Activated naive CD4-positive, alpha-beta T cell treated with anti-CD3 and anti-CD28 coated beads, Interleukin-2, amount 50 U/mL, for 24 hours (primary cell): ENCODE measurements around the gene PTPN11.

ENCODE experiments used
- H3K27ac Mint-ChIP-seq: one replicate; pipeline ENCODE4 v1.8.0; 2021; ENCODE audit warnings: mild to moderate bottlenecking, mixed read lengths
- H3K27me3 Mint-ChIP-seq: one replicate; pipeline ENCODE4 v1.8.0; 2021; ENCODE audit warnings: mixed read lengths
- H3K36me3 Mint-ChIP-seq: one replicate; pipeline ENCODE4 v1.8.0; 2021; ENCODE audit warnings: mixed read lengths
- H3K4me1 Mint-ChIP-seq: one replicate; pipeline ENCODE4 v1.8.0; 2021; ENCODE audit warnings: mixed read lengths
- H3K4me3 Mint-ChIP-seq: one replicate; pipeline ENCODE4 v1.8.0; 2021; ENCODE audit warnings: mild to moderate bottlenecking, mixed read lengths
- H3K9me3 Mint-ChIP-seq: one replicate; pipeline ENCODE4 v1.8.0; 2021; ENCODE audit warnings: mixed read lengths

The PTPN11 gene

GRCh38 chr12:112458751-112459150, 40.0 kb downstream of the PTPN11 start:
- no peaks in the 10 kb centered on the region for H3K9me3 Mint-ChIP-seq
- H3K27ac Mint-ChIP-seq, result no peak overlapping the region
- no peaks in the 10 kb centered on the region for H3K4me1 Mint-ChIP-seq
- H3K27me3 Mint-ChIP-seq, result no peaks in the 10 kb centered on the region
- H3K36me3 Mint-ChIP-seq, result peaks cover 27% of the 10 kb centered on the region
- H3K4me3 Mint-ChIP-seq, result no peak overlapping the region

DNA sequence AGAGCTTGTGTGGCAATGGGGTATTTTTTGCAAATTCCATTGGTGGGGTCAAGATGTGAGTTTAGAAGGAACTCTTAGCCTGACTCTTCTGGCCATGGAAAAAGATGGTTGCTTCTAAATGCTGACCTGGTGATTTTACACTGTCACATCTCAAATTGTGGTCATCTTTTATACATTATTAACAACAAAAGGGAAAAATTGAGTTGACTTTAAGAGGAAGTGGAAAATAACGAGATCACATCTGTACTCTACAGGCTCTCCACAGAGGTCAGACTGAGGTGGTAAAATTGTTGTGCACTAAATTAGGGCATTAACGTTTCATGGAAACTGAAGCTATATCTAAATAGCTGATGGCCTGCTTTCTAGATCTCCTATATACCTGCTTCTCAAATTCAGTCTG, 44.7 kb downstream of the PTPN11 start:
- Mint-ChIP-seq H3K27me3 (no peaks in the 10 kb centered on the region), H3K9me3 (no peaks in the 10 kb centered on the region), H3K4me1 (peaks cover 9% of the 10 kb centered on the region), H3K36me3 (peaks cover 28% of the 10 kb centered on the region), H3K27ac (no peak overlapping the region), H3K4me3 (no peak overlapping the region)

DNA sequence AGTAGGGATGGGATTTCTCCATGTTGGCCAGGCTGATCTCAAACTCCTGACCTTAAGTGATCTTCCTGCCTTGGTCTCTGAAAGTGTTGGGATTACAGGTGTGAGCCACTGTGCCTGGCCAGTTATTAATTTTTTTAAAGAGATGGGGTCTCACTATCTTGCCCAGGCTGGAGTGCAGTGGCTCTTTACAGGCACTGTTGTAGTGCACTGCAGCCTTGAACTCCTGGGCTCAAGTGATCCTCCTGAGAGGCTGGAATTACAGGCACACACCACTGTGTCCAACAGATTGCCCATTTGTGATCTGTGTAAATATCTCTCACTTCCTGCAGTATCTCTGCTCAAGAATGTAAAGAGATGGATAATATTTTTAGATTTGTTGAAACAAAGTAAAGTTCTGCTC, 45.9 kb downstream of the PTPN11 start:
- H3K9me3 Mint-ChIP-seq, result no peaks in the 10 kb centered on the region
- no peak overlapping the region for H3K27ac Mint-ChIP-seq
- H3K27me3 Mint-ChIP-seq, result no peaks in the 10 kb centered on the region
- peaks cover 9% of the 10 kb centered on the region for H3K4me1 Mint-ChIP-seq
- H3K4me3 Mint-ChIP-seq, result no peak overlapping the region
- peaks cover 25% of the 10 kb centered on the region for H3K36me3 Mint-ChIP-seq

GRCh38 chr12:112466011-112466422, 47.3 kb downstream of the PTPN11 start:
- Mint-ChIP-seq H3K4me3 (no peak overlapping the region), H3K36me3 (peaks cover 21% of the 10 kb centered on the region), H3K4me1 (peaks cover 9% of the 10 kb centered on the region), H3K27ac (peak overlapping the region; percentile 35), H3K9me3 (no peaks in the 10 kb centered on the region), H3K27me3 (no peaks in the 10 kb centered on the region)

DNA sequence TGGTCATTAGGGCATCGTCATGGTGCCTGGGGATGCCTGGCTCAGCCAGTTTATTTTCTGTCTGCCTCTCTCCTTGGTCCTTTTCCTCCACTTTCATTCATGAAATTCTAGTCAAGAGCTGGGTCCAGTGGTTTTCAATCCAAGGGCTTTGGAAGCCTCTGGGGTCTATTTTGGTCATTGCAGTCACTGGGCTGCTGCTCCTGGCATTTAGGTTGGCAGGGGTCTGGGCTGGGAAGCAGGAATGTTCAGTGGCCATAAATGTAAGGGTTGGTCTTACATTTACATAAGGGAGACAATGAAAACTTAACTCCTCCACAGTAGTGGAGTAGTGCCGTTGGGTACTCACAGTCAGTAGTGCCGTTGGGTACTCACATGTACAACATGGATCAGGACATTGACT, 48.1 kb downstream of the PTPN11 start:
- Mint-ChIP-seq H3K4me3 (no peak overlapping the region), H3K27ac (no peak overlapping the region), H3K9me3 (no peaks in the 10 kb centered on the region), H3K36me3 (peaks cover 20% of the 10 kb centered on the region), H3K27me3 (no peaks in the 10 kb centered on the region), H3K4me1 (peaks cover 9% of the 10 kb centered on the region)

DNA sequence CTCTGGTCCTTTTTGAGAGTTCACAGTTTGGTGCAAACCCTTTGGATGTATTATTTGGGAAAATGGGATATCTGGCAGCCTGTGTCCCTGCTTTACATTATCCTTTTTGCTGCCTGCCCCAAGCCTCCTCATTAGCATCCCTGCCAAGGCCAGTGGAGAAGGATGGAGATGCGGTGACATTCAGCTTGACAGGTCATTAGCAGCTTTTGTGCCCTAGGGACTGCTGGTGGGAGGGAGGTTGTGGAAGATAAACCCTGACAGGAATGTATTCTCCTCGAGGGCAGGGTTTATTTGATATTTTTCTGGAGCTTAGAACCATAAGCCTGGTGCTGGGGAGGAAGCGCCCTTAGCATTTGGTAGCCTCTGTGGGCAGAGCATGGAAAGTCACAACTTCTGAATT, 49.3 kb downstream of the PTPN11 start:
- Mint-ChIP-seq H3K4me3 (no peak overlapping the region), H3K27ac (no peak overlapping the region), H3K27me3 (no peaks in the 10 kb centered on the region), H3K4me1 (peaks cover 9% of the 10 kb centered on the region), H3K36me3 (peaks cover 20% of the 10 kb centered on the region), H3K9me3 (no peaks in the 10 kb centered on the region)

GRCh38 chr12:112473056-112473455, 54.3 kb downstream of the PTPN11 start:
- no peaks in the 10 kb centered on the region for H3K9me3 Mint-ChIP-seq
- H3K4me3 Mint-ChIP-seq, result no peak overlapping the region
- no peak overlapping the region for H3K27ac Mint-ChIP-seq

DNA sequence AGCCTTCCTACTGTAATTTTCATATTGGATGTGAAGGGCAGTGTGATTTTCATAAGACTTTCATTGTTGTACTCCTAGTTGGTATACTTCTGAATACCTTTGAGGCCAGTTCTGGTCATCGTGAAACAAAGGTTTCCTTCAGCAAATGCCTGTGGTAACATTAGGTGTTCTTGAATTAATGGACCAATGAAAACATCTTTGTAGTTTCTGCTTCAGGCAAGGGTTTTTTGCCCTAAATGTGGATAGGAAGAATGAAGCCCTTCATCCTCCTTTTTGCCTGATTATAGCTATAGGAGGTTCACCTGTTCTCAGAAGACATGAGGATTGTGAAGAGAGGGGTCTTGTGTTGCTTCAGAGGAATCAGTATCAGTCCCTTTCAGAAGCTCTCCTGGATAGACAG, 60.7 kb downstream of the PTPN11 start:
- Mint-ChIP-seq H3K4me3 (no peak overlapping the region), H3K27me3 (no peaks in the 10 kb centered on the region), H3K4me1 (no peaks in the 10 kb centered on the region), H3K9me3 (no peaks in the 10 kb centered on the region), H3K27ac (no peak overlapping the region), H3K36me3 (peaks cover 56% of the 10 kb centered on the region)

More at GRCh38 chr12:112473056-112473455, 54.3 kb downstream of the PTPN11 start:
- no peaks in the 10 kb centered on the region for H3K27me3 Mint-ChIP-seq
- peaks cover 33% of the 10 kb centered on the region for H3K36me3 Mint-ChIP-seq
- no peaks in the 10 kb centered on the region for H3K4me1 Mint-ChIP-seq

- peaks cover 52% of the 10 kb centered on the region for H3K36me3 Mint-ChIP-seq
- no peaks in the 10 kb centered on the region for H3K4me1 Mint-ChIP-seq
- H3K9me3 Mint-ChIP-seq, result no peaks in the 10 kb centered on the region
- no peaks in the 10 kb centered on the region for H3K27me3 Mint-ChIP-seq
- no peak overlapping the region for H3K27ac Mint-ChIP-seq
- H3K4me3 Mint-ChIP-seq, result no peak overlapping the region
Observed at GRCh38 chr12:112480931-112481330, 62.2 kb downstream of the PTPN11 start.

DNA sequence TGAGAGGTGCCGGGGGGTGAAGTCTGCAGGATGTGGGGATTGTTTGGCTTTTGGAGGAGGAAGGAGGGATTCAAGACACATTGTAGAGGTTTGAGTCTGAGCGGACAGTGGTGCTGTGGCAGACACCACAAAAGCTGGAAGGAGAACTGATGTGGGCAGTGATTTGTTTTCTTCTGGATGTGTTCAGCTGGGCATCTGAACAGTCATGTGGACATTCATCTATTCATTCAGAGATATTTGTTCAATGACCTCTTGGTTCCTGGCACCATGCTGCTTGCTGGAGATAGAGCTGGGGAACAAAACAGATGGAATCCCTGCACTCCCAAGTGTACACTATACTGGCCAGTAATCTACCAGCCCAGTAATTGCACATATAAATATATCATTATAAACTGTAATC, 64.0 kb downstream of the PTPN11 start:
- Mint-ChIP-seq H3K27me3 (no peaks in the 10 kb centered on the region), H3K4me3 (no peak overlapping the region), H3K4me1 (no peaks in the 10 kb centered on the region), H3K9me3 (no peaks in the 10 kb centered on the region), H3K27ac (no peak overlapping the region), H3K36me3 (peaks cover 51% of the 10 kb centered on the region)

- H3K27ac Mint-ChIP-seq, result no peak overlapping the region
- no peaks in the 10 kb centered on the region for H3K9me3 Mint-ChIP-seq
- H3K4me3 Mint-ChIP-seq, result no peak overlapping the region
- peaks cover 42% of the 10 kb centered on the region for H3K36me3 Mint-ChIP-seq
- no peaks in the 10 kb centered on the region for H3K4me1 Mint-ChIP-seq
- no peaks in the 10 kb centered on the region for H3K27me3 Mint-ChIP-seq
Observed at GRCh38 chr12:112486361-112486760, 67.6 kb downstream of the PTPN11 start.

GRCh38 chr12:112488257-112488876, 69.6 kb downstream of the PTPN11 start:
- no peaks in the 10 kb centered on the region for H3K27me3 Mint-ChIP-seq
- H3K4me3 Mint-ChIP-seq, result no peak overlapping the region

GRCh38 chr12:112489456-112489855, 70.7 kb downstream of the PTPN11 start:
- Mint-ChIP-seq H3K27ac (no peak overlapping the region), H3K4me3 (no peak overlapping the region), H3K4me1 (no peaks in the 10 kb centered on the region), H3K9me3 (no peaks in the 10 kb centered on the region), H3K36me3 (peaks cover 38% of the 10 kb centered on the region), H3K27me3 (no peaks in the 10 kb centered on the region)

More at GRCh38 chr12:112488257-112488876, 69.6 kb downstream of the PTPN11 start:
- Mint-ChIP-seq H3K9me3 (no peaks in the 10 kb centered on the region), H3K27ac (no peak overlapping the region), H3K36me3 (peaks cover 43% of the 10 kb centered on the region), H3K4me1 (no peaks in the 10 kb centered on the region)

GRCh38 chr12:112496496-112496895, 77.7 kb downstream of the PTPN11 start:
- H3K9me3 Mint-ChIP-seq, result no peaks in the 10 kb centered on the region
- H3K27me3 Mint-ChIP-seq, result no peaks in the 10 kb centered on the region

GRCh38 chr12:112498580-112498979, 79.8 kb downstream of the PTPN11 start:
- H3K4me3 Mint-ChIP-seq, result no peak overlapping the region
- peaks cover 8% of the 10 kb centered on the region for H3K4me1 Mint-ChIP-seq
- peaks cover 28% of the 10 kb centered on the region for H3K36me3 Mint-ChIP-seq
- no peaks in the 10 kb centered on the region for H3K27me3 Mint-ChIP-seq
- no peak overlapping the region for H3K27ac Mint-ChIP-seq
- no peaks in the 10 kb centered on the region for H3K9me3 Mint-ChIP-seq

More at GRCh38 chr12:112496496-112496895, 77.7 kb downstream of the PTPN11 start:
- Mint-ChIP-seq H3K4me3 (no peak overlapping the region), H3K36me3 (peaks cover 27% of the 10 kb centered on the region), H3K4me1 (peaks cover 8% of the 10 kb centered on the region), H3K27ac (peak overlapping the region; percentile 70)

DNA sequence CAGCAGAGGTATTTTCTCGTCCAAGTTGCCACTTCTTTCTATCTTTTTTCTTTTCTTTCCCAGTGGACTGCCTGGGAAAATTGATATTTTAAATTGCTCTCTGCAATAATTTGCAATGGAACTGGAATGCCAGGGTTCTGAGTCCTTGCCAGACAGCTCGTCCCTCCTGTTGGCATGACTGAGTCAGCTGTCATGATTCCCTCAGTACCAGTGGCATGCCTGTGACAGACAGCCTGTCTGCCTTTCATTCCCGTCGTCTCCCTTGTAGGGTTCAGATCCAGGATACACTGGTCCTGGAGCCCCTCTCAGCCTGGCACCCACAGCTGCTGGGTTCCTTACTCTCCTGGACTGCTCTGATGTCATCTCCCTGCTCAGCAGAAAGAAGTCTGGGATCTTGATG, 84.8 kb downstream of the PTPN11 start:
- H3K27ac Mint-ChIP-seq, result no peak overlapping the region
- H3K9me3 Mint-ChIP-seq, result no peaks in the 10 kb centered on the region
- no peak overlapping the region for H3K4me3 Mint-ChIP-seq
- peaks cover 22% of the 10 kb centered on the region for H3K36me3 Mint-ChIP-seq
- H3K4me1 Mint-ChIP-seq, result no peaks in the 10 kb centered on the region
- H3K27me3 Mint-ChIP-seq, result no peaks in the 10 kb centered on the region
